AG04449 (cell line): ENCODE measurements around the gene INTS1.

ENCODE experiments used
- CTCF ChIA-PET: fragments of 350-600 bp; formaldehyde crosslinking; extraction: SDS; loops from one replicate; lab custom pipeline; 2021; ENCODE audit warnings: antibody characterized with exemption; lab: Yijun Ruan, JAX
- POLR2A ChIA-PET: fragments of 400-600, 350-600 bp; formaldehyde crosslinking; extraction: SDS; loops from one replicate; lab custom pipeline; 2020; ENCODE audit warnings: antibody characterized with exemption, inconsistent platforms; lab: Yijun Ruan, JAX
- DNase-seq: peaks from one replicate; pipeline ENCODE4 v3.0.0-alpha.2; 2010; ENCODE audit warnings: low read depth, low spot score
- H3K4me3 ChIP-seq: 2 replicates; pipeline ENCODE4 v1.5.1; 2011; ENCODE audit warnings: low read depth, mild to moderate bottlenecking, control low read depth, low read length
- CTCF ChIP-seq: IDR thresholded peaks from one replicate; pipeline ENCODE4 v1.5.1; 2011; ENCODE audit warnings: mild to moderate bottlenecking, moderate library complexity, low read length, control low read depth, inconsistent platforms; ENCODE audit not compliant: insufficient read depth; ENCODE audit errors: missing control alignments

INTS1 gene

DNA sequence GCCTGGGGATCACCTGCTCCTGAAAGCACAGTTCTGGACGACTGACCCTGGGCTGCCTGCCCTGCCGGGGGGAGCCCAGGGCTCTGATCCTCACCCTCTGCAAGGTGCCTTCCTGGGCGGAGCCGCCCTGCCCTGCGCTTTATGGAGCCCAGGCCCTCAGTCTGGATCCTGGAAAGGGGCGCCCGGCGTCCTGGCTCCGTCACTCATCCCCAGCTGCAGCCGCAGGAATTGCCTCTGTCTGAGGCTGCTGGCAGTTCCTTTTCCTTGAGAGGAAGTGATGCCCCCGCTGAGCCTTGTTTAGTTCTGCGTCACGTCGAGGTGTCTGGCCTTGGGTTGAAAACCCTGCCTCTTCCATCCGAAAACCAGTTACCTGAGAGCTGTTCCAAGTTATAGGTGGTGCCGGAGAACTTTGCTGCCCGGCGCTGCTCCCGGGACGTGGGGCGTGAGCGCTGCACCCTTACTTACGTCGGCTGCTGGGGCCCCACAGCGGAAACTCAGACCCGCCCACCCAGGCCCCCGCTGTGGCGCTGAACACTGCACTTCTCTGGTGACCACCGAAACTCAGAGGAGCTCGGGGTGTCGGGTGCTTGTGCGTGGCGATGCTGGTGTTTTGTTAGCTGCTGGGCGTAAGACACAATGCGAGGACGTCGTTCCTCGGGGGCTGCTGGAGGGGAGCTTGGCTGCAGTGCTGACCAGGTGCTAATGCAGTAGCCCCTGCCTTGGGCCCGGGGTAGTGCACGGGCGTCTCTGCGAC lies 31.7 kb upstream of the INTS1 start:
- DNase-seq, result no peak
- no peak overlapping the region for H3K4me3 ChIP-seq
- ChIA-PET POLR2A (interaction anchor here (1.2 kb wide), 1 partner anchor 27 kb away, joined by 5 read pairs; no protein-coding TSS in a partner anchor), CTCF (interaction anchor here (1.1 kb wide), 1 partner anchor 19 kb away, joined by 3 read pairs; no protein-coding TSS in a partner anchor)
- no peak for TF ChIP-seq CTCF

DNA sequence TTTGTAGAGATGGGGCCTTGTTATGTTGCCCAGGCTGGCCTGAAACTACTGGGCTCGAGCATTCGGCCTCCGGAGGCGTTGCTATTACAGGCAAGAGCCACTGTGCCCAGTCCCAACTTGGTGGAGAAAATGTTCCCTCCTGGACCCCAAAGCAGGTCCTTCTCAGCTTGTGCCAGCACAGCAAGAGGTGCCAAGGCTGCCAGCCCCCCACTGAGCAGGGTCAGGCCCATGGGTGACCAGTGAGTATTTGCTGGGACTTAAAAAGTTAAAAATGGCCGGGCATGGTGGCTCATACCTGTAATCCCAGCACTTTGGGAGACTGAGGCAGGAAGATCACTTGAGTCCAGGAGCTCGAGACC lies 30.9 kb upstream of the INTS1 start:
- no peak for DNase-seq
- ChIA-PET CTCF (no interaction called here), POLR2A (no interaction called here)
- no peak overlapping the region for H3K4me3 ChIP-seq
- no peak for TF ChIP-seq CTCF

DNA sequence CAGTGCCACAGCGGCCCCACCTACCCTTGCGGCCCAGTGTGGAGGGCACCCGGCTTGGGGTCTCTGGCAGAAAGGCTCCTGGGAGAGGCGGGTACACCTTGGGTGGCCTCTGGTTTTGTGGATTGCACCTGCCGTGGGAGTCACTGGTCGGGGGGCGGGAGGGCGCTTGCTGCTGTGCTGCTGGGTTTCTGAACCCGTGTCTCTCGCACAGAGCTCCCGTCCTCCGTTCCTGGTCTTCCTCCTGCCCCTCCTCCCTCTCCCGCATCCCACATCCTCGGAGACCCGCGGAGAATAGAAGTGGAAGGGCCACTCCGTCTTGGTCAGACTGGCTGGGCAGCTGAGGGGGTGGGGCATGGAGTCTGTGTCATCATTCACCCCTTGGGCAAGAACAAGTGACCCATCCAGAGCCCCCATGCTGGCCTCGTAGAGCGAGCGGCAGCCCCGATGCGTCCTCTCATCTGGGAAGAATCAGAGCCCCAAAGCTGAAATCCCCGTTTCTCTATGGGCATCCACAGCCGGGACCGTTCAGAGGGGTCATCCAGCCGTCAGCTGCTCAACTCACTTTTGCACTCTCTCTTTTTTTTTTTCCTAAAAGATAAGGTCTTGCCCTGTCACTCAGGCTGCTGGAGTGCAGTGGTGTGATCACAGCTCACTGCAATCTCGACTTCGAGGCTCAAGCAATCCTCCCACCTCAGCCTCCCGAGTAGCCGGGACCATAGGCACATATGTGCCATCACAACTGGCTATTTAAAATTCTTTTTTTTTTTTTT lies 30.3 kb upstream of the INTS1 start:
- H3K4me3 ChIP-seq, result no peak overlapping the region
- POLR2A ChIA-PET, result interaction anchor here (1.0 kb wide), 1 partner anchor 36 kb away, joined by 4 read pairs; no protein-coding TSS in a partner anchor
- no peak for DNase-seq
- CTCF ChIA-PET, result interaction anchor here (0.9 to 2.1 kb wide), 3 partner anchors 20 to 61 kb away, joined by 3 to 5 read pairs (median 5); no protein-coding TSS in a partner anchor
- no peak for TF ChIP-seq CTCF

DNA sequence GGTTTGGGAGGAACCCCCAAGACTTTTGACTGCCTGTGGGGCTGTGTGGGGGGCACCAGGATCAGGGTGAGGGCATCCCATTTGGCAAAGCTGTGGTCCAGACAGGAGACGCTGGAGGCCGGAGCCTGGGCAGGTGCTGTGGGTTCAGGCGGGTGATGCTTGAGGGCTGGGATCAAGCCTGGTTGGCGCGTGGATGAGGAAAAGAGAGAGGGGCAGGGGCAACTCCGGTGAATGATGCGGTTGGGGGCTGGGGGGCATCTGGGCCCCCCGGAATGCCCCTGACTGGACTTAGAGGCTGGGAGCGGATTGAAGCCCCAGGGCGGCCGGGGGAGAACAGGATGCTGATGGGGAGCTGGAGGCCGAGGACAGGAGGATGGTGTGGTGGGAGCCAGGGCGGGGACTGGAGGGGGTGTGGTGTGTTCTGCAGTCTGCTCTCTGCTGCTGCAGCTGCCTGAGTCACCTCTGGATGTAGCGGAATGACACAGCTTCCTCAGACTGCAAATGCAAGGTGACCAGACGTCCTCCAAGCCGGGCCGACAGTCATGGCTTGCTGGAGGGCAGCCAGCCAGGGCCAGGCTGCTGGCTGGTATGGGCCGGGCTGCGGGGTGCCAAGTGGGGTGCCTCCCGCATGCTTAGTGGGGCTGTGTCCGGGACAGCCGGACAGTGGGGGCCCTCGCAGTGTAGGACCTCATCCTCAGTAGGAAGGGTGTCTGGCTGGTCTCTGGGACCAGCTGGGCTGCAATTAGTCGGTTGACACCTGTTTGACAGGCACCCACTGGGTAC lies 29.5 kb upstream of the INTS1 start:
- peak; percentile 65 for DNase-seq
- TF ChIP-seq CTCF, result no peak
- POLR2A ChIA-PET, result interaction anchor here (1.0 kb wide), 1 partner anchor 37 kb away, joined by 4 read pairs; no protein-coding TSS in a partner anchor
- CTCF ChIA-PET, result interaction anchor here (0.9 to 2.1 kb wide), 3 partner anchors 21 to 60 kb away, joined by 3 to 5 read pairs (median 5); no protein-coding TSS in a partner anchor
- peak overlapping the region; percentile 12 for H3K4me3 ChIP-seq

GRCh38 chr7:1533255-1533546 lies 29.0 kb upstream of the INTS1 start:
- H3K4me3 ChIP-seq, result peak overlapping the region; percentile 67
- ChIA-PET CTCF (interaction anchor here (1.2 to 2.1 kb wide), 2 partner anchors 22 to 59 kb away, joined by 5 read pairs; no protein-coding TSS in a partner anchor), POLR2A (interaction anchor here (1.0 kb wide), 1 partner anchor 37 kb away, joined by 4 read pairs; no protein-coding TSS in a partner anchor)
- TF ChIP-seq CTCF, result no peak
- DNase-seq, result no peak
